Tongue (tissue), 2 donors: Measurements from ENCODE around the gene TMOD2. TPM values are rescaled to one million over a fixed set of nuclear protein-coding genes. Genes with fewer than 3 reads are reported as not detected.

Source experiments
- DNase-seq: peaks from one replicate; pipeline ENCODE4 v3.0.0-alpha.2; 2015
- total RNA-seq: library from RNA; depleted of rRNA; stranded (reverse); fragments of >200 nt; gene quantifications from one replicate; pipeline ENCODE4 v1.2.3, GENCODE V29; 2014

The TMOD2 gene
- total RNA-seq = 14.5 TPM

GRCh38 chr15:51750792-51751696 lies at the start of gene TMOD2:
Gene TMOD2, plus strand, starts transcription at chr15:51751597. Its CDS starts 14,845 bp downstream, at chr15:51766442.
- DNase-seq = peak; percentile 54

- no peak for DNase-seq
Measured at GRCh38 chr15:51702710-51703109, 48.7 kb upstream of the TMOD2 start.

GRCh38 chr15:51706291-51706690 lies 45.1 kb upstream of the TMOD2 start:
- peak; percentile 77 for DNase-seq

GRCh38 chr15:51706926-51707608 lies 44.3 kb upstream of the TMOD2 start:
- DNase-seq = no peak

- peak; percentile 84 for DNase-seq
Measured at GRCh38 chr15:51708013-51708412, 43.4 kb upstream of the TMOD2 start.

- no peak for DNase-seq
Measured at GRCh38 chr15:51709031-51709430, 42.4 kb upstream of the TMOD2 start.

- DNase-seq = no peak
Measured at GRCh38 chr15:51714162-51714561, 37.2 kb upstream of the TMOD2 start.

- DNase-seq = no peak
Measured at GRCh38 chr15:51714911-51715310, 36.5 kb upstream of the TMOD2 start.

- DNase-seq = no peak
Measured at GRCh38 chr15:51718219-51718618, 33.2 kb upstream of the TMOD2 start.

GRCh38 chr15:51718746-51719145 lies 32.7 kb upstream of the TMOD2 start:
- no peak for DNase-seq

- DNase-seq = no peak
Measured at GRCh38 chr15:51720201-51720995, 31.0 kb upstream of the TMOD2 start.

- no peak for DNase-seq
Measured at GRCh38 chr15:51721199-51721960, 30.0 kb upstream of the TMOD2 start.

- DNase-seq = no peak
Measured at GRCh38 chr15:51724199-51724598, 27.2 kb upstream of the TMOD2 start.

GRCh38 chr15:51724673-51725072 lies 26.7 kb upstream of the TMOD2 start:
- DNase-seq = no peak

GRCh38 chr15:51726302-51727073 lies 24.9 kb upstream of the TMOD2 start:
- DNase-seq = peak; percentile 68

- DNase-seq = no peak
Measured at GRCh38 chr15:51727141-51727897, 24.1 kb upstream of the TMOD2 start.

- no peak for DNase-seq
Measured at GRCh38 chr15:51731549-51732267, 19.7 kb upstream of the TMOD2 start.

- DNase-seq = no peak
Measured at GRCh38 chr15:51732646-51733045, 18.8 kb upstream of the TMOD2 start.

- no peak for DNase-seq
Measured at GRCh38 chr15:51735228-51736010, 16.0 kb upstream of the TMOD2 start.
